Kidney (tissue), 14 donors: ENCODE data around the gene FLNB. TPM values are rescaled to one million over a fixed set of nuclear protein-coding genes. Genes with fewer than 3 reads are reported as not detected.
A peak's percentile ranks its signal among the peaks of the same experiment; 100 is the strongest.

Experiments
- DNase-seq, 5 donors: peaks; one replicate each; pipeline ENCODE4 v3.0.0-alpha.2; 2013 to 2020
- FAIRE-seq: peaks from 2 replicates; lab custom pipeline; 2012; peaks lifted over from hg19 to GRCh38; lab: Jason Lieb, UNC
- H3K27ac ChIP-seq, 2 donors: one replicate each; pipeline ENCODE4 v1.7.0; 2013; ENCODE audit warnings: low read depth in 2 of 2, low read length in 2 of 2, inconsistent platforms in 1 of 2
- H3K27me3 ChIP-seq: one replicate; pipeline ENCODE4 v1.7.1; 2013; ENCODE audit warnings: low read length, inconsistent platforms; ENCODE audit not compliant: control insufficient read depth, insufficient read depth
- H3K36me3 ChIP-seq, 3 donors: one replicate each; pipeline versions ENCODE4 v1.7.0 to v1.7.1; 2013; ENCODE audit warnings: low read length in 3 of 3, control low read depth in 1 of 3, inconsistent platforms in 1 of 3; ENCODE audit not compliant: insufficient read depth in 3 of 3, control insufficient read depth in 2 of 3
- H3K4me1 ChIP-seq, 3 donors: one replicate each; pipeline versions ENCODE4 v1.7.0 to v1.7.1; 2013; ENCODE audit warnings: low read length in 3 of 3, inconsistent platforms in 1 of 3, low read depth in 1 of 3; ENCODE audit not compliant: control insufficient read depth in 2 of 3, insufficient read depth in 2 of 3
- H3K4me3 ChIP-seq, 3 donors: one replicate each; pipeline versions ENCODE4 v1.7.0 to v1.8.1; 2013; ENCODE audit warnings: low read length in 3 of 3, control low read depth in 1 of 3, inconsistent platforms in 1 of 3
- H3K9ac ChIP-seq, 3 donors: one replicate each; pipeline versions ENCODE4 v1.7.0 to v1.7.1; 2013; ENCODE audit warnings: low read length in 3 of 3, control low read depth in 1 of 3, inconsistent platforms in 1 of 3
- H3K9me3 ChIP-seq, 3 donors: one replicate each; pipeline versions ENCODE4 v1.7.0 to v1.7.1; 2013; ENCODE audit warnings: low read length in 3 of 3, control low read depth in 1 of 3, inconsistent platforms in 1 of 3; ENCODE audit not compliant: control insufficient read depth in 2 of 3, insufficient read depth in 1 of 3
- intact Hi-C: fragments of 100-400 bp; cut with DNase I; formaldehyde crosslinking; loops from one replicate; pipeline ENCODE4 v1.11.1; 2022
- polyA plus RNA-seq: library from polyadenylated mRNA; stranded (reverse); fragments of 350-450 nt; fragmentation: Illumina TruSeq; extraction: RNeasy Lipid Tissue Mini Kit (QIAGEN cat#74804); gene quantifications from one replicate; pipeline ENCODE4 v1.2.3, GENCODE V29; 2014; ENCODE audit warnings: low read depth, low replicate concordance; ENCODE audit not compliant: insufficient read depth
- total RNA-seq: library from RNA; stranded (reverse); fragmentation: NEBNext Ultra II Directional; extraction: Animal tissue kit (Norgen Biotek cat#: 25700); gene quantifications from one replicate; pipeline ENCODE4 v1.2.1, GENCODE V29; 2021
- TF ChIP-seq, protein P1 (sequence below): IDR thresholded peaks from 3 replicates; pipeline ENCODE4 v1.5.1; 2012; ENCODE audit warnings: mild to moderate bottlenecking, moderate library complexity, borderline replicate concordance; ENCODE audit not compliant: insufficient read depth; ENCODE audit errors: extremely low read depth
- donor health status: control.
- donor health status: control.
- donor health status: control.
- donor health status: control.
- donor health status: control.
- donor health status: DM: yes; HTN: yes; CAD: no.
- donor health status: Normal renal cell carcinoma (clear cell type).

FLNB gene
- total and polyA plus RNA-seq, 2 donors from 2014 or later, result 115 to 216 TPM

DNA sequence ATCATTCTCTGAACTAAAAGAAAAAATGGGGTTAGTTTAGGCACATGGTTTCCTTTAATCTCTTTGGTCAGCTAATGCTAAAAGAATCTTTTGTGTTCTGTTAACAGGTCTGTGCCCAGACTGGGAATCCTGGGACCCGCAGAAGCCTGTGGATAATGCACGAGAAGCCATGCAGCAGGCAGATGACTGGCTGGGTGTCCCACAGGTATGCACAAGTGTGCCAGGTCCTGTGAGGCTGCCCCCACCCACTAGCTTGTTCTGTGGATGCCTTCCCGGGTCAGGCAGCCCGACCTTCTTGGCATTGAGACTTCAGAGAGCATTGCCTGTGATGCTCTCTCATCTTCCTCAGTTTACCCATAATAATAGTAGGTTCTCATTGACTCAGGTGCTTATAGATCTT lies 70.4 kb downstream of the FLNB start:
- TF ChIP-seq, protein P1, sequence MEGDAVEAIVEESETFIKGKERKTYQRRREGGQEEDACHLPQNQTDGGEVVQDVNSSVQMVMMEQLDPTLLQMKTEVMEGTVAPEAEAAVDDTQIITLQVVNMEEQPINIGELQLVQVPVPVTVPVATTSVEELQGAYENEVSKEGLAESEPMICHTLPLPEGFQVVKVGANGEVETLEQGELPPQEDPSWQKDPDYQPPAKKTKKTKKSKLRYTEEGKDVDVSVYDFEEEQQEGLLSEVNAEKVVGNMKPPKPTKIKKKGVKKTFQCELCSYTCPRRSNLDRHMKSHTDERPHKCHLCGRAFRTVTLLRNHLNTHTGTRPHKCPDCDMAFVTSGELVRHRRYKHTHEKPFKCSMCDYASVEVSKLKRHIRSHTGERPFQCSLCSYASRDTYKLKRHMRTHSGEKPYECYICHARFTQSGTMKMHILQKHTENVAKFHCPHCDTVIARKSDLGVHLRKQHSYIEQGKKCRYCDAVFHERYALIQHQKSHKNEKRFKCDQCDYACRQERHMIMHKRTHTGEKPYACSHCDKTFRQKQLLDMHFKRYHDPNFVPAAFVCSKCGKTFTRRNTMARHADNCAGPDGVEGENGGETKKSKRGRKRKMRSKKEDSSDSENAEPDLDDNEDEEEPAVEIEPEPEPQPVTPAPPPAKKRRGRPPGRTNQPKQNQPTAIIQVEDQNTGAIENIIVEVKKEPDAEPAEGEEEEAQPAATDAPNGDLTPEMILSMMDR, result no peak
- no peak overlapping the region for H3K4me3 ChIP-seq
- FAIRE-seq, result no peak

GRCh38 chr3:58079773-58080172 lies 71.6 kb downstream of the FLNB start:
- Histone ChIP-seq H3K36me3 (peaks cover 2 to 41% (median 10%) of the 10 kb centered on the region in 3 donors), H3K9me3 (no peaks in the 10 kb centered on the region), H3K27ac (peak overlapping the region; percentile 11 to 35), H3K27me3 (no peaks in the 10 kb centered on the region), H3K9ac (no peak overlapping the region), H3K4me3 (no peak overlapping the region), H3K4me1 (peaks cover 0 to 8% (median 0%) of the 10 kb centered on the region in 3 donors)
- intact Hi-C loops, result no loop called here
- TF ChIP-seq, protein P1, result no peak
- no peak for FAIRE-seq
- no peak for DNase-seq

More for the DNA sequence above, 70.4 kb downstream of the FLNB start:
- no peaks in the 10 kb centered on the region for H3K27me3 ChIP-seq
- no peaks in the 10 kb centered on the region for H3K9me3 ChIP-seq
- H3K27ac ChIP-seq, result no peak overlapping the region
- intact Hi-C loops, result no loop called here
- H3K9ac ChIP-seq, result no peak overlapping the region
- H3K36me3 ChIP-seq, result peaks cover 2 to 40% (median 10%) of the 10 kb centered on the region in 3 donors
- peaks cover 0 to 15% (median 7%) of the 10 kb centered on the region in 3 donors for H3K4me1 ChIP-seq
- no peak for DNase-seq

GRCh38 chr3:58082047-58082446 lies 73.8 kb downstream of the FLNB start:
- Histone ChIP-seq H3K9ac (no peak overlapping the region), H3K27ac (no peak overlapping the region), H3K4me1 (peaks cover 0 to 3% (median 0%) of the 10 kb centered on the region in 3 donors), H3K4me3 (no peak overlapping the region), H3K9me3 (no peaks in the 10 kb centered on the region), H3K36me3 (peaks cover 2 to 36% (median 10%) of the 10 kb centered on the region in 3 donors), H3K27me3 (no peaks in the 10 kb centered on the region)
- intact Hi-C loops, result no loop called here
- TF ChIP-seq, protein P1, result no peak
- peak in 2 of 5 donors; percentile 50 to 59 for DNase-seq
- FAIRE-seq, result no peak

- DNase-seq (no peak), FAIRE-seq (no peak)
- no peak overlapping the region for H3K9ac ChIP-seq
- TF ChIP-seq, protein P1, result no peak
- no peaks in the 10 kb centered on the region for H3K9me3 ChIP-seq
- no peak overlapping the region for H3K4me3 ChIP-seq
- peaks cover 2 to 17% (median 3%) of the 10 kb centered on the region in 3 donors for H3K36me3 ChIP-seq
- H3K27ac ChIP-seq, result no peak overlapping the region
- peaks cover 0 to 6% (median 0%) of the 10 kb centered on the region in 3 donors for H3K4me1 ChIP-seq
- no peaks in the 10 kb centered on the region for H3K27me3 ChIP-seq
- intact Hi-C loops, result no loop called here
Measured at GRCh38 chr3:58084166-58084565, 75.9 kb downstream of the FLNB start.
